VCaP (cell line): ENCODE results near the gene PSMC2.

Source experiments
- H3K27ac ChIP-seq: fragments of 450-650 bp; 2 replicates; pipeline ENCODE4 v1.5.1; 2017
- CTCF ChIP-seq: fragments of 450-650 bp; conservative IDR thresholded peaks from 2 replicates; pipeline ENCODE4 v1.5.1; 2017; ENCODE audit warnings: mild to moderate bottlenecking, moderate library complexity

PSMC2 gene

GRCh38 chr7:103412151-103412550 is 64.7 kb downstream of the PSMC2 start:
- no peak for TF ChIP-seq CTCF
- no peak overlapping the region for H3K27ac ChIP-seq

GRCh38 chr7:103413407-103413806 is 66.0 kb downstream of the PSMC2 start:
- no peak for TF ChIP-seq CTCF
- no peak overlapping the region for H3K27ac ChIP-seq

GRCh38 chr7:103418241-103418640 is 70.8 kb downstream of the PSMC2 start:
- no peak overlapping the region for H3K27ac ChIP-seq
- TF ChIP-seq CTCF: no peak
